HG03139 (cell line): ENCODE measurements around the gene THSD4.

ENCODE experiments used
- ATAC-seq: cut with Tn5 transposase; IDR thresholded peaks from one replicate; pipeline ENCODE4 v1.9.1; 2021; ENCODE audit not compliant: unreplicated experiment

The THSD4 gene

GRCh38 chr15:71813723-71814470 is 698.6 kb downstream of the THSD4 start:
- ATAC-seq, result no peak

- ATAC-seq, result no peak
These were observed 700.0 kb downstream of the THSD4 start for GRCh38 chr15:71815301-71815700.

GRCh38 chr15:71817351-71817750 is 702.1 kb downstream of the THSD4 start:
- no peak for ATAC-seq

DNA sequence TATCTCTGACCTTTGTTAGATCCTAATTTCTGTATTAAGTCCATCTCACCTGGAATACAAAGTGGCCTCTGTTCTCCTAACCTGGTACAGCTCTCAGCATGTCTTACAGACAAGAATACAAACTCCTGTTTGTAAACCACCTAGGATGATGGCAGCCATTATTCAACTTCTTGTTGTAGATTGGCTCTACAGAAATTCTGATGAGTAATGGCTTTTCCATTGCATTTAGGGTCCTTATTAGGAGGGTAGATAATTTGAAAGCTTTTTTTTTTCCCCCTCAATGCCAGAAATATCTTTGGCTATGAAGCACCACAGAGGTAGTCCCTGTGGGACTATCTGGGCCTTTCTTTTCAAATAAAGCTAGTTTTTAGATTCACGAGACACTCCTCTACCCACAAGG is 704.9 kb downstream of the THSD4 start:
- ATAC-seq, result no peak

GRCh38 chr15:71821547-71822129 is 706.4 kb downstream of the THSD4 start:
- ATAC-seq, result no peak

GRCh38 chr15:71822890-71823630 is 707.8 kb downstream of the THSD4 start:
- no peak for ATAC-seq

DNA sequence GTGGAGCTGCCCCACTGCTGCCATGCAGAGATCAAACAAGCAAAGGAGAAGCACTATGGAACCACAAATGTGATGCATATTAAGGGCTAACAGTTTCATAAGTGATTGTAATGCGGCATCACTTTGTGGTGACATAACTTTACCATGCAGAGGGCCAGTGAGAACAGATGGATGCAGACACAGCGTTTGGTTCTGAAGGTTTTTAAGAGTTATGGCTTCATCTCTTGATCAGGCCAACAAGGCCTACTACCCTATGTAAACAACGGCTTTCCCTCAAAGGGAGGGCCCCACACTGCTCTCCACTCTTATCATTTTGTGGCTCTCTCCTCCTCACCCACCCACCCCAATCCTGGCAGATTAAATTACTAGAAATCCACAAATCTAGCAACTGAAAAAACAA is 708.5 kb downstream of the THSD4 start:
- ATAC-seq, result no peak

GRCh38 chr15:71825021-71825730 is 709.9 kb downstream of the THSD4 start:
- no peak for ATAC-seq

- ATAC-seq, result no peak
These were observed 710.9 kb downstream of the THSD4 start for GRCh38 chr15:71826196-71826595.

DNA sequence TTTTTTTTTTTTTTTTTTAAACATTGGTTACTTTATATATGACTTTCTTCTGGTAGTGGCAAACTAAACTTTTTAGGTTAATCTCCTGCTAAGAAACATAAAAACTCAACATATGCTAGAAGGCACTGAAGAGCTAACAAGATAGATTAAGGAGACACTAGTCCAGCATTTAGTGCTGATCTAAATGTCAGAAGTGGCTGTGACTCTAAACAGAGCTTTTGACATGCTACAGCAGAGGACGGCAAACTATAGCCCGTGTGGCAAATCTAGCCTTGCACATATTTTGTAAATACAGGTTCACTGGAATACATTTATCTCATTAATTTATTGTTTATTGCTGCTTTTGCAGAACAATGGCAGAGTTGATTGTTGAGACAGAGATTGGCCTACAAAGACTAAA is 715.7 kb downstream of the THSD4 start:
- no peak for ATAC-seq
